SK-N-SH treated with all-trans-retinoic acid at 6 μM for 48 hours (cell line): ENCODE data around the gene AAGAB.

ENCODE experiments used
- ATAC-seq: fragments of 200-7000 bp; cut with Tn5 transposase; 3 replicates; pipeline ENCODE4 v1.9.1; 2020; ENCODE audit warnings: mild to moderate bottlenecking, moderate library complexity
- BACH2 ChIP-seq: fragments of 250-450 bp; sonication (Bioruptor Pico); IDR thresholded peaks from 2 replicates; pipeline ENCODE4 v1.9.0; 2021; ENCODE audit warnings: mild to moderate bottlenecking, borderline replicate concordance
- CREB5 ChIP-seq: fragments of 250-450 bp; sonication (Bioruptor Pico); IDR thresholded peaks from 2 replicates; pipeline ENCODE4 v1.5.1; 2020; ENCODE audit warnings: low read depth, mild to moderate bottlenecking, moderate library complexity
- CSDC2 ChIP-seq: fragments of 250-450 bp; sonication (Bioruptor Pico); IDR thresholded peaks from 2 replicates; pipeline ENCODE4 v1.5.0; 2020; ENCODE audit warnings: mild to moderate bottlenecking, moderate library complexity
- CSRNP3 ChIP-seq: fragments of 250-450 bp; sonication (Bioruptor Pico); IDR thresholded peaks from 2 replicates; pipeline ENCODE4 v1.5.1; 2021; ENCODE audit warnings: mild to moderate bottlenecking, moderate library complexity
- ESRRG ChIP-seq: fragments of 250-450 bp; sonication (Bioruptor Pico); IDR thresholded peaks from 2 replicates; pipeline ENCODE4 v1.6.1; 2021; ENCODE audit warnings: mild to moderate bottlenecking
- GLIS3 ChIP-seq: fragments of 250-450 bp; sonication (Bioruptor Pico); IDR thresholded peaks from 2 replicates; pipeline ENCODE4 v1.5.0; 2020; ENCODE audit warnings: mild to moderate bottlenecking, moderate library complexity
- ISL1 ChIP-seq: fragments of 250-450 bp; sonication (Bioruptor Pico); IDR thresholded peaks from 2 replicates; pipeline ENCODE4 v2.1.2; 2022; ENCODE audit warnings: mild to moderate bottlenecking, moderate library complexity
- PATZ1 ChIP-seq: fragments of 250-450 bp; sonication (Bioruptor Pico); IDR thresholded peaks from 2 replicates; pipeline ENCODE4 v1.8.0; 2020; ENCODE audit warnings: mild to moderate bottlenecking, moderate library complexity, borderline replicate concordance
- POU6F1 ChIP-seq: fragments of 250-450 bp; sonication (Bioruptor Pico); IDR thresholded peaks from 2 replicates; pipeline ENCODE4 v1.8.0; 2021; ENCODE audit warnings: low read depth, mild to moderate bottlenecking, moderate library complexity, borderline replicate concordance
- PPARA ChIP-seq: fragments of 250-450 bp; sonication (Bioruptor Pico); IDR thresholded peaks from 2 replicates; pipeline ENCODE4 v1.5.0; 2020; ENCODE audit warnings: mild to moderate bottlenecking, borderline replicate concordance
- RARB ChIP-seq: fragments of 250-450 bp; sonication (Bioruptor Pico); IDR thresholded peaks from 2 replicates; pipeline ENCODE4 v1.8.0; 2021; ENCODE audit warnings: mild to moderate bottlenecking, moderate library complexity
- SNAI2 ChIP-seq: fragments of 250-450 bp; sonication (Bioruptor Pico); IDR thresholded peaks from 2 replicates; pipeline ENCODE4 v1.5.0; 2020; ENCODE audit warnings: mild to moderate bottlenecking, moderate library complexity
- TCF4 ChIP-seq: fragments of 250-450 bp; sonication (Bioruptor Pico); IDR thresholded peaks from 2 replicates; pipeline ENCODE4 v1.8.0; 2021; ENCODE audit warnings: mild to moderate bottlenecking, moderate library complexity, borderline replicate concordance
- TOX ChIP-seq: fragments of 250-450 bp; sonication (Bioruptor Pico); IDR thresholded peaks from 2 replicates; pipeline ENCODE4 v1.8.0; 2021; ENCODE audit warnings: mild to moderate bottlenecking, moderate library complexity, borderline replicate concordance
- TSHZ2 ChIP-seq: fragments of 250-450 bp; sonication (Bioruptor Pico); IDR thresholded peaks from 2 replicates; pipeline ENCODE4 v1.5.0; 2020; ENCODE audit warnings: mild to moderate bottlenecking, moderate library complexity
- ZFP3 ChIP-seq: fragments of 250-450 bp; sonication (Bioruptor Pico); IDR thresholded peaks from 2 replicates; pipeline ENCODE4 v1.5.0; 2020; ENCODE audit warnings: mild to moderate bottlenecking, moderate library complexity
- ZNF565 ChIP-seq: fragments of 450-650 bp; formaldehyde crosslinking; conservative IDR thresholded peaks from 2 replicates; pipeline ENCODE4 v1.5.0; 2020; ENCODE audit warnings: low read depth, mild to moderate bottlenecking, moderate library complexity
- ZNF8 ChIP-seq: fragments of 450-650 bp; formaldehyde crosslinking; IDR thresholded peaks from 2 replicates; pipeline ENCODE4 v1.5.0; 2020; ENCODE audit warnings: mild to moderate bottlenecking, moderate library complexity

The AAGAB gene

GRCh38 chr15:67256051-67256450 is 1.6 kb upstream of the AAGAB start (continued):
- TF ChIP-seq TSHZ2, result no peak
- TF ChIP-seq, all 23 proteins: peak for 0

GRCh38 chr15:67253549-67254237 is 768 bp downstream of the AAGAB start:
- no peak for TF ChIP-seq CSRNP3 (CRISPR knock-in tag)
- TF ChIP-seq PPARA (CRISPR knock-in tag), result no peak
- no peak for TF ChIP-seq RARB
- TF ChIP-seq SNAI2, result no peak
- TF ChIP-seq CREB5 (CRISPR knock-in tag), result no peak
- TF ChIP-seq GLIS3 (CRISPR knock-in tag), result no peak
- ATAC-seq, result no peak; the same call in 2 of the 3 replicates

- no peak for ATAC-seq
- TF ChIP-seq ZFP3 (CRISPR knock-in tag) (no peak), ZNF565 (CRISPR knock-in tag) (no peak), TSHZ2 (no peak), PPARA (CRISPR knock-in tag) (no peak), POU6F1 (no peak), ISL1 (no peak), ESRRG (no peak), SNAI2 (no peak), TOX (CRISPR knock-in tag) (no peak), PATZ1 (no peak), BACH2 (CRISPR knock-in tag) (no peak), CSRNP3 (CRISPR knock-in tag) (no peak), GLIS3 (CRISPR knock-in tag) (no peak), CSDC2 (no peak), ZNF8 (CRISPR knock-in tag) (no peak), CREB5 (CRISPR knock-in tag) (no peak), TCF4 (CRISPR knock-in tag) (no peak)
These were observed 1.4 kb downstream of the AAGAB start for GRCh38 chr15:67253101-67253500.
